NCI-H2029 treated with DMSO at 0.1 percent for 48 hours (cell line): ENCODE data around the gene SLK.

Source experiments
- DNase-seq: peaks from one replicate; lab custom pipeline; 2025; lab: John Stamatoyannopoulos, UW

Gene SLK

DNA sequence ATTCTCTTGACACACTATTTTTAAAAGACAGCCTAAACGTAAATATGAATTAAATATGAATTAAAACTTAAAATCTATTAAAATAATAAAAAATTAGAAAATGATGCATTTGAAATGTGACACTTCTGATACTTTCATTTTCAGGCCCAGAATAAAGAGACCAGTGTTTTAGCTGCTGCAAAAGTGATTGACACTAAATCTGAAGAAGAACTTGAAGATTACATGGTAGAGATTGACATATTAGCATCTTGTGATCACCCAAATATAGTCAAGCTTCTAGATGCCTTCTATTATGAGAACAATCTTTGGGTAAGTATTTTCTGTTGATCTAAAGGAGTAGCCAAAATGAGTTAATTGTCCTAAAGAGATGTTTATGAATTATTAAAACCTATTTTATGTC, 23.6 kb downstream of the SLK start:
- DNase-seq: no peak

DNA sequence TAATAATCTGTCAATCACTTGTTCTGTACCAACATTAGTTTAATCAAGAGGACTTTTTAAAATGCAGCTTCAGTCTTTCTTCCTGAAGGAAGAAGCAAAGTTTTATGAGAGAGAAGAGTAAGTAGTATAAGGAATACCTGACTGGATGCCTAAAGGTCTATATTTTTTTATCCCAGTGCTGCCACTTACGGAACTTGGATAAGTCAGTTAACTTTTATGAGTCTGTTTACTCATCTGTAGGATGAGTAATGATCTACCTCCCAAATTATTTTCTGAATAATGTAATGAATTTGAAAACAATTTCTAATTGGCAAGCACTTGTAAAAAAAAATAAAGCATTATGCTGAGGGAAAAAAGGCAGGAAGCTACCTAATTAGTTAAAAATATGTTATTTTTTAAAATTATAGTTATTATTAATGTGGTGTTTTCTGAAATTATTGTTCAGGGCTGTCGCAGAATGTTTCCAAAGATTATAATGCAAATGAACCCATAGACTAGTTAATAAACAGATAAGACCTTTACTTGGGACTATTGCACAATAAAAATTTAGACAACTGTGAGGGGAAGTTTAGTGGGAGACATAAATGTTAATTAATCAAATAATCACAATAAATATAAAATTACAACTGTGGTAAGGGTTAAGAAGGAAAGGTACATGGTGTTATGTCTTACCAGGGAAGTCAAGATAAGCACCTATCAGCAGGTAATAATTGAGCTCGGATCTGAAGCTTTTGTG, 24.6 kb downstream of the SLK start:
- no peak for DNase-seq

GRCh38 chr10:103995134-103995533, 28.2 kb downstream of the SLK start:
- DNase-seq: no peak

- DNase-seq: no peak
These were observed 31.9 kb downstream of the SLK start for GRCh38 chr10:103998805-103999204.

- DNase-seq: no peak
These were observed 36.0 kb downstream of the SLK start for GRCh38 chr10:104002911-104003310.

GRCh38 chr10:104005172-104005863, 38.4 kb downstream of the SLK start:
- no peak for DNase-seq

GRCh38 chr10:104011904-104012303, 45.0 kb downstream of the SLK start:
- no peak for DNase-seq

GRCh38 chr10:104013489-104013888, 46.5 kb downstream of the SLK start:
- no peak for DNase-seq

GRCh38 chr10:104014176-104014575, 47.2 kb downstream of the SLK start:
- no peak for DNase-seq

- no peak for DNase-seq
These were observed 49.7 kb downstream of the SLK start for GRCh38 chr10:104016661-104017060.

DNA sequence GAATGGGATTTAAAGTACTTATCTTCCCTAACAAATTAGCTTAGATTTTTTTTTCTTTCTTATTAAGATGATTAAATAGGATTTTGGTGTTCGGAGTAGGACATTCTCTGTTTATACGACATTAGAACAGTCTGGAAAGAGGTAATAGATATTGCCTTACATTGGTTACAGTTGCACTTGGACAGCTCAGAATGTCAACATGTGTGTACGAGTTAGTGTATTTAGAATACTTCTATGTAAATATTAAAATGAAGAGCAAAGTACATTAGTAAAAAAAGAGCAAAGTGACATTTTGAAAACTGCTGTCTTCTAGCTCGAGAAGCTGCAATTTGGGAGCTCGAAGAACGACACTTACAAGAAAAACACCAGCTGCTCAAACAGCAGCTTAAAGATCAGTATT, 51.5 kb downstream of the SLK start:
- no peak for DNase-seq

DNA sequence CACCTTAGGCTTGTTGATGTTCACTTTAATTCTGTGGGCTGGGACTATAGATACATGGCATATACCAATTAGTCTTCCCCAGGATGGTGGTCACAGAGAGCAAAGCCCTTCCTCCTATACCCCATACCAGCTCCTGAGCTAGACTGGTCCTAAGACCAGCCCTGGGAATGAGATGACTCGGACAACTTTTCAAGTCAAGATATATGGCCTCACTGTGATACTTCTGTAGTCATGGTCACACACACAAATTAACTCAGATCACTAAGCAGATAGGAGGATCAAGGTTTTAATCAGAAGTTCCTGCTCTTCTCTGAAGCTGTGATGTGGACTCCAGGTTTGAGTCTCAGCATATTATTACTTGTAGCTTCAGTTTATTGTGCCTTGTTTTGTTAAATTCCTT, 53.1 kb downstream of the SLK start:
- DNase-seq: no peak

GRCh38 chr10:104021246-104021645, 54.3 kb downstream of the SLK start:
- no peak for DNase-seq

GRCh38 chr10:104022026-104022425, 55.1 kb downstream of the SLK start:
- DNase-seq: no peak

DNA sequence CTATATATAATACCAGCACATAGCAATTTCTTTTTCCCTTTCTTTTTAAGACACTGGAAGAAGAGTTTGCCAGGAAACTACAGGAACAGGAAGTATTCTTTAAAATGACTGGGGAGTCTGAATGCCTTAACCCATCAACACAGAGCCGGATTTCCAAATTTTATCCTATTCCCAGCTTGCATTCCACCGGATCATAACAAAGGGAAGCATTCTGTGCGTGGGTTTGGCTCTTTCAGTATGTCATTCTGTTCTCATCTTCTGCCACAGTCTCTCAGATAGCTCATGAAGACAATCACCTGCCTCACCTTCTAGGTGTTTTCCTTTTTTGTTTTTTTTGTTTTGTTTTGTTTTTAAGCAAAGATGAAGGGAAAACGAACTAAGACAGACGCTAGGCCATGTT, 58.6 kb downstream of the SLK start:
- no peak for DNase-seq

- no peak for DNase-seq
These were observed 59.8 kb downstream of the SLK start for GRCh38 chr10:104026762-104027161.

- DNase-seq: no peak
These were observed 61.2 kb downstream of the SLK start for GRCh38 chr10:104028146-104028545.

- DNase-seq: no peak
These were observed 62.0 kb downstream of the SLK start for GRCh38 chr10:104028823-104029520.

GRCh38 chr10:104029521-104029860, 62.6 kb downstream of the SLK start:
- DNase-seq: no peak

- DNase-seq: no peak
These were observed 64.7 kb downstream of the SLK start for GRCh38 chr10:104031631-104032030.

GRCh38 chr10:104032144-104032775, 65.3 kb downstream of the SLK start:
- no peak for DNase-seq

DNA sequence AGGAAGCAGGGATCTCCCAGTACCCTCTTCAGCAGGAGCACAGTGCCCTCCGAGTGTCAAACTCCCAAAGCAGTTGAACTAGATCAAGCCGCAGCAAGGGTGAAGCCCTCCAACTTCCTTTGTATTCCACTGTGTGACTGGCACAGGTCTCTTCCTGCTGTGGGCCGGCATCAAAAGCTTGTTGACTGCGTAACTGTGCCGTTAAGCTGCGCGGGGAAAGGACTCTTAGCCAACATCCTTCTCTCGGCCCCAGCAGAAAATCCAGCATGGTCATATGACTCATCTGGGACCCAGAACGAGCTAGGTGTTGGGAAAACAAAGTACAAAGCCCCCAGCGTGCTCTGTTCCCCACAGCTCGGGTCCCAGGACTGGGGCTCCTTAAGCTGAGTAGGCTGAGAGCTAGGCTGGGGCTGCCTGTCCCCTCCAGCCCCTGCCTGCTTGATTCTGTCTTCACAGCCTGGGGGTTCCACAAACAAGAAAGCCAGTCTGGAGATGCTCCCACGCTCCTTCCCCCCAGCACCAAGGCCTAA, 66.5 kb downstream of the SLK start:
- no peak for DNase-seq

GRCh38 chr10:104033966-104034365, 67.0 kb downstream of the SLK start:
- no peak for DNase-seq
